ENCODE measurements around the gene OXLD1. TPM values are rescaled to one million over a fixed set of nuclear protein-coding genes. Genes with fewer than 3 reads are reported as not detected.

Gene OXLD1
- total and polyA plus RNA-seq, 4 donors, result 8.9 to 77.7 (median 48.2) TPM

DNA sequence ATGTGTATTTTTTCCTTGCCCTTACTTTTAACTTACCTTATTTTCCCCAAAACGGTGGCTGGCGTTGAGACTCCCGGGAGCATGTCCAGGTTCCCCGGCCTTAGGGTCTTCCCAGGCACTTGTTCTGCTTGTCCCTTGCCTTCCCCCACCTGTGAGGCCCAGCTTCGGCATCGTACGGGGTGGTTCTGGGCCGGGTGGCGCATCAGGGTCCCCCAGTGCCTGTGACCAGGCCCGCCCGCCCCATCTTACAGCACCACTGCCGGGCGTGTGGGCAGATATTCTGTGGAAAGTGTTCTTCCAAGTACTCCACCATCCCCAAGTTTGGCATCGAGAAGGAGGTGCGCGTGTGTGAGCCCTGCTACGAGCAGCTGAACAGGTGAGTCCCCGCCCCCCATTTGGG is 24.8 kb upstream of the OXLD1 start:
- no peaks in the 10 kb centered on the region for H3K27me3 ChIP-seq (ENCODE audit: control insufficient read depth in 3 of 3, insufficient read depth in 3 of 3, low read length in 2 of 3)
- H3K27ac ChIP-seq (ENCODE audit: low read depth in 1 of 2, low read length in 1 of 2), result no peak overlapping the region
- WGBS, 2 donors, result 92 to 94% methylated on average over 18 of the region's 18 CpGs
- H3K9ac ChIP-seq (ENCODE audit: insufficient read depth in 1 of 2, low read length in 2 of 2), result no peak overlapping the region
- no peak for TF ChIP-seq CTCF (IDR thresholded peaks at IDR 0.05; ENCODE audit: control extremely low read depth, extremely low read depth)
- no peaks in the 10 kb centered on the region for H3K9me3 ChIP-seq (ENCODE audit: control insufficient read depth in 4 of 4, insufficient read depth in 3 of 4, low read length in 3 of 4)
- H3K4me3 ChIP-seq, result no peak overlapping the region
- no peak for DNase-seq
- no peaks in the 10 kb centered on the region for H3K4me1 ChIP-seq (ENCODE audit: control insufficient read depth in 5 of 5, insufficient read depth in 5 of 5, low read length in 5 of 5)
- no peak for ATAC-seq (ENCODE audit: insufficient read depth, low FRiP score)
- H3K36me3 ChIP-seq (ENCODE audit: control insufficient read depth in 4 of 4, insufficient read depth in 4 of 4, low read length in 4 of 4), result peaks cover 11 to 97% (median 31%) of the 10 kb centered on the region in 4 donors

- no peak overlapping the region for H3K4me3 ChIP-seq
- no peak for ATAC-seq (ENCODE audit: insufficient read depth, low FRiP score)
- H3K27ac ChIP-seq (ENCODE audit: low read depth in 1 of 2, low read length in 1 of 2), result no peak overlapping the region
- DNase-seq, result no peak
- H3K27me3 ChIP-seq (ENCODE audit: control insufficient read depth in 3 of 3, insufficient read depth in 3 of 3, low read length in 2 of 3), result no peaks in the 10 kb centered on the region
- 89 to 90% methylated on average over 17 of the region's 17 CpGs for WGBS, 2 donors
- peaks cover 0 to under 1% (median 0%) of the 10 kb centered on the region in 5 donors for H3K4me1 ChIP-seq (ENCODE audit: control insufficient read depth in 5 of 5, insufficient read depth in 5 of 5, low read length in 5 of 5)
- TF ChIP-seq CTCF (IDR thresholded peaks at IDR 0.05; ENCODE audit: control extremely low read depth, extremely low read depth), result no peak
- H3K9ac ChIP-seq (ENCODE audit: insufficient read depth in 1 of 2, low read length in 2 of 2), result no peak overlapping the region
- no peaks in the 10 kb centered on the region for H3K9me3 ChIP-seq (ENCODE audit: control insufficient read depth in 4 of 4, insufficient read depth in 3 of 4, low read length in 3 of 4)
- H3K36me3 ChIP-seq (ENCODE audit: control insufficient read depth in 4 of 4, insufficient read depth in 4 of 4, low read length in 4 of 4), result peaks cover 13 to 91% (median 27%) of the 10 kb centered on the region in 4 donors
Observed at GRCh38 chr17:81690549-81690948, 24.1 kb upstream of the OXLD1 start.

DNA sequence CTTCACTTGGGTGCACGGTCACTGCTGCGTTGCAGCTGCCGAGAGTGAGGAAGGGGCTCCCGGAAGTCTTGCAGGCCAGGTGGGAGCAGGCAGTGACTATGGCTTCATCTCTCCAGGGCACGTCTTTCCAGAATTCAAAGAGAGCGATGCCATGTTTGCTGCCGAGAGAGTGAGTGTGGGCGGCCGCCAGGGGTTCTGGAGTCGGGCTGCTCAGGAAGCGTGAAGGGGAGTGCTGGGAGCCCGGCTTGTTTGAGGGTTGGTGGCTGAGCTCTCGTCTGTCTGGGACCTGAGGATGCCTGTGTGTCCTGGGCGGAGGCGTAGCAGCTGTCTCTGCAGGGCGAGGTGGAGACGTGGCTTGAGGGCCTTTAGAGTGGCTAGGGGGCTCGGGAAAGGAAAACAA is 23.7 kb upstream of the OXLD1 start:
- TF ChIP-seq CTCF (IDR thresholded peaks at IDR 0.05; ENCODE audit: control extremely low read depth, extremely low read depth), result no peak
- Histone ChIP-seq H3K9ac (ENCODE audit: insufficient read depth in 1 of 2, low read length in 2 of 2) (no peak overlapping the region), H3K4me1 (ENCODE audit: control insufficient read depth in 5 of 5, insufficient read depth in 5 of 5, low read length in 5 of 5) (peaks cover 0 to 5% (median 0%) of the 10 kb centered on the region in 5 donors), H3K4me3 (no peak overlapping the region), H3K27ac (ENCODE audit: low read depth in 1 of 2, low read length in 1 of 2) (no peak overlapping the region), H3K36me3 (ENCODE audit: control insufficient read depth in 4 of 4, insufficient read depth in 4 of 4, low read length in 4 of 4) (peaks cover 13 to 87% (median 24%) of the 10 kb centered on the region in 4 donors), H3K9me3 (ENCODE audit: control insufficient read depth in 4 of 4, insufficient read depth in 3 of 4, low read length in 3 of 4) (no peaks in the 10 kb centered on the region), H3K27me3 (ENCODE audit: control insufficient read depth in 3 of 3, insufficient read depth in 3 of 3, low read length in 2 of 3) (no peaks in the 10 kb centered on the region)
- WGBS, 2 donors, result 92 to 94% methylated on average over 18 of the region's 18 CpGs
- DNase-seq (no peak), ATAC-seq (ENCODE audit: insufficient read depth, low FRiP score) (no peak)

GRCh38 chr17:81688616-81689015 is 22.2 kb upstream of the OXLD1 start:
- peaks cover 0 to 13% (median 5%) of the 10 kb centered on the region in 5 donors for H3K4me1 ChIP-seq (ENCODE audit: control insufficient read depth in 5 of 5, insufficient read depth in 5 of 5, low read length in 5 of 5)
- no peaks in the 10 kb centered on the region for H3K9me3 ChIP-seq (ENCODE audit: control insufficient read depth in 4 of 4, insufficient read depth in 3 of 4, low read length in 3 of 4)
- TF ChIP-seq CTCF (IDR thresholded peaks at IDR 0.05; ENCODE audit: control extremely low read depth, extremely low read depth), result no peak
- H3K27me3 ChIP-seq (ENCODE audit: control insufficient read depth in 3 of 3, insufficient read depth in 3 of 3, low read length in 2 of 3), result no peaks in the 10 kb centered on the region
- DNase-seq (no peak), ATAC-seq (ENCODE audit: insufficient read depth, low FRiP score) (no peak)
- H3K4me3 ChIP-seq, result no peak overlapping the region
- no peak overlapping the region for H3K9ac ChIP-seq (ENCODE audit: insufficient read depth in 1 of 2, low read length in 2 of 2)
- 91 to 92% methylated on average over 14 of the region's 14 CpGs for WGBS, 2 donors
- H3K36me3 ChIP-seq (ENCODE audit: control insufficient read depth in 4 of 4, insufficient read depth in 4 of 4, low read length in 4 of 4), result peaks cover 8 to 72% (median 18%) of the 10 kb centered on the region in 4 donors
- H3K27ac ChIP-seq (ENCODE audit: low read depth in 1 of 2, low read length in 1 of 2), result no peak overlapping the region

Data from lung (tissue), 12 donors.